PC-3 (cell line): Measurements from ENCODE around the gene AFF2.

Experiments used
- EZH2 ChIP-seq: fragments of 300-600 bp; sonication (generic); IDR thresholded peaks from one replicate; pipeline ENCODE4 v1.6.1; 2017; ENCODE audit warnings: antibody characterized with exemption, mild to moderate bottlenecking, low read length; ENCODE audit not compliant: unreplicated experiment
- EZH2phosphoT487 ChIP-seq: fragments of 300-600 bp; sonication (generic); IDR thresholded peaks from 2 replicates; pipeline ENCODE4 v1.6.1; 2018; ENCODE audit warnings: mild to moderate bottlenecking, antibody characterized with exemption, low read length, borderline replicate concordance
- TF ChIP-seq, protein P1 (sequence below): fragments of 300-600 bp; sonication (generic); conservative IDR thresholded peaks from 2 replicates; pipeline ENCODE4 v1.5.1; 2017; ENCODE audit warnings: antibody characterized with exemption, low read depth, mild to moderate bottlenecking, low read length

DNA sequence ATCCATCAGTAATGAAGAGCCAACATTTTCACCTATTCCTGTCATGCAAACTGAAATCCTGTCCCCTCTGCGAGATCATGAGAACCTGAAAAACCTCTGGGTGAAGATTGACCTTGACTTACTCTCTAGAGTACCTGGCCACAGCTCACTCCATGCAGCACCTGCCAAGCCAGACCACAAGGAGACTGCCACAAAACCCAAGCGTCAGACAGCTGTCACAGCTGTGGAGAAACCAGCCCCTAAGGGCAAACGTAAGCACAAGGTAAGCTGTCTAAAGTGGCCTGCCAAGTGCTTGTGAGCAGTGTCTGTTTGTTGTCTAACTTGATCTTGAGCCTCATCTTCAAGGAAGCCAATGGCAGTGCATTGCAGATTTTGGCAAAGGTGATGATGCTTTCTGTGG, 455.9 kb downstream of the AFF2 start:
- TF ChIP-seq, protein P1, sequence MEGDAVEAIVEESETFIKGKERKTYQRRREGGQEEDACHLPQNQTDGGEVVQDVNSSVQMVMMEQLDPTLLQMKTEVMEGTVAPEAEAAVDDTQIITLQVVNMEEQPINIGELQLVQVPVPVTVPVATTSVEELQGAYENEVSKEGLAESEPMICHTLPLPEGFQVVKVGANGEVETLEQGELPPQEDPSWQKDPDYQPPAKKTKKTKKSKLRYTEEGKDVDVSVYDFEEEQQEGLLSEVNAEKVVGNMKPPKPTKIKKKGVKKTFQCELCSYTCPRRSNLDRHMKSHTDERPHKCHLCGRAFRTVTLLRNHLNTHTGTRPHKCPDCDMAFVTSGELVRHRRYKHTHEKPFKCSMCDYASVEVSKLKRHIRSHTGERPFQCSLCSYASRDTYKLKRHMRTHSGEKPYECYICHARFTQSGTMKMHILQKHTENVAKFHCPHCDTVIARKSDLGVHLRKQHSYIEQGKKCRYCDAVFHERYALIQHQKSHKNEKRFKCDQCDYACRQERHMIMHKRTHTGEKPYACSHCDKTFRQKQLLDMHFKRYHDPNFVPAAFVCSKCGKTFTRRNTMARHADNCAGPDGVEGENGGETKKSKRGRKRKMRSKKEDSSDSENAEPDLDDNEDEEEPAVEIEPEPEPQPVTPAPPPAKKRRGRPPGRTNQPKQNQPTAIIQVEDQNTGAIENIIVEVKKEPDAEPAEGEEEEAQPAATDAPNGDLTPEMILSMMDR: no peak
- TF ChIP-seq EZH2 (no peak), EZH2phosphoT487 (no peak)
